ENCODE measurements around the gene TUBGCP3. TPM values are rescaled to one million over a fixed set of nuclear protein-coding genes. Genes with fewer than 3 reads are reported as not detected.

The TUBGCP3 gene
- polyA plus RNA-seq, 1 donor from 2014 or later, result 20.3 TPM

- Histone ChIP-seq H2AFZ (ENCODE audit: low read depth, low read length) (no peak overlapping the region), H3K9ac (ENCODE audit: low read length) (no peak overlapping the region), H3K9me2 (ENCODE audit: insufficient read depth, low read length) (no peaks in the 10 kb centered on the region), H3K9me3 (ENCODE audit: low read length) (peaks cover 5% of the 10 kb centered on the region), H4K20me1 (ENCODE audit: insufficient read depth) (no peaks in the 10 kb centered on the region), H3K27ac (ENCODE audit: low read length) (no peak overlapping the region), H3F3A (ENCODE audit: insufficient read depth, low read length, poor library complexity, severe bottlenecking) (no peaks in the 10 kb centered on the region), H3K79me2 (replicated peaks; ENCODE audit: insufficient read depth, low read length) (no peaks in the 10 kb centered on the region), H3K4me2 (ENCODE audit: low read length) (no peak overlapping the region), H3K36me3 (ENCODE audit: insufficient read depth, low read length) (no peaks in the 10 kb centered on the region), H3K27me3 (ENCODE audit: insufficient read depth, low read depth, low read length) (no peaks in the 10 kb centered on the region), H3K4me3 (ENCODE audit: low read length) (no peak overlapping the region)
- TF ChIP-seq EP300 (conservative IDR thresholded peaks at IDR 0.05; ENCODE audit: poor library complexity, severe bottlenecking), result no peak
- TF ChIP-seq, protein P1, sequence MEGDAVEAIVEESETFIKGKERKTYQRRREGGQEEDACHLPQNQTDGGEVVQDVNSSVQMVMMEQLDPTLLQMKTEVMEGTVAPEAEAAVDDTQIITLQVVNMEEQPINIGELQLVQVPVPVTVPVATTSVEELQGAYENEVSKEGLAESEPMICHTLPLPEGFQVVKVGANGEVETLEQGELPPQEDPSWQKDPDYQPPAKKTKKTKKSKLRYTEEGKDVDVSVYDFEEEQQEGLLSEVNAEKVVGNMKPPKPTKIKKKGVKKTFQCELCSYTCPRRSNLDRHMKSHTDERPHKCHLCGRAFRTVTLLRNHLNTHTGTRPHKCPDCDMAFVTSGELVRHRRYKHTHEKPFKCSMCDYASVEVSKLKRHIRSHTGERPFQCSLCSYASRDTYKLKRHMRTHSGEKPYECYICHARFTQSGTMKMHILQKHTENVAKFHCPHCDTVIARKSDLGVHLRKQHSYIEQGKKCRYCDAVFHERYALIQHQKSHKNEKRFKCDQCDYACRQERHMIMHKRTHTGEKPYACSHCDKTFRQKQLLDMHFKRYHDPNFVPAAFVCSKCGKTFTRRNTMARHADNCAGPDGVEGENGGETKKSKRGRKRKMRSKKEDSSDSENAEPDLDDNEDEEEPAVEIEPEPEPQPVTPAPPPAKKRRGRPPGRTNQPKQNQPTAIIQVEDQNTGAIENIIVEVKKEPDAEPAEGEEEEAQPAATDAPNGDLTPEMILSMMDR (IDR thresholded peaks at IDR 0.05; ENCODE audit: poor library complexity, severe bottlenecking), result no peak
- no peak for TF ChIP-seq MXI1 (conservative IDR thresholded peaks at IDR 0.05; ENCODE audit: poor library complexity, severe bottlenecking)
- no peak for TF ChIP-seq TAF1 (IDR thresholded peaks at IDR 0.05; ENCODE audit: low read depth)
- TF ChIP-seq RAD21 (conservative IDR thresholded peaks at IDR 0.05), result no peak
- TF ChIP-seq POLR2AphosphoS5 (IDR thresholded peaks at IDR 0.05), result no peak
- TF ChIP-seq SMC3 (conservative IDR thresholded peaks at IDR 0.05; ENCODE audit: poor library complexity), result no peak
- TF ChIP-seq EZH2 (IDR thresholded peaks at IDR 0.05; ENCODE audit: borderline replicate concordance, insufficient read depth, low read length, poor library complexity, severe bottlenecking), result no peak
Measured at GRCh38 chr13:112469071-112469745, 118.7 kb downstream of the TUBGCP3 start.

DNA sequence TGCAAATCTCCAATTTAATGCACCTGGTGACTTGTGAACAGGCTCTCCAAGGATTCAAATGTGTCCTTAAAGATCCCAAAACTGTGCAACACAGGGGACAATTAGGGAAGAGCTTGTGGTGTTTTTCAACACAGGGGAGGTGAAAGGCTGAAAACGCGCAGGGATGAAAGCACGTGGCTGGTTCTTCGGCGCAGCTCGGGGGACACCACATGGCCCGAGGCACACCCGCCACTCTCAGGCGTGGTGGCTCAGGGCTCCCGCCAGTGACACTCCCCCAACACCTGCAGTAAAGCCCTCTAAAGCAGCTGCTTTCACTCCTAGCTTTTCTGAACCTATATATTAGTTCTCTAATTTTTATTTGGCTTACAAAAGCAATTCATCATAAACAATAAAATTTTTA lies 119.9 kb downstream of the TUBGCP3 start:
- peaks cover 4% of the 10 kb centered on the region for H3K9me3 ChIP-seq (ENCODE audit: low read length)
- H3F3A ChIP-seq (ENCODE audit: insufficient read depth, low read length, poor library complexity, severe bottlenecking), result no peaks in the 10 kb centered on the region
- no peaks in the 10 kb centered on the region for H4K20me1 ChIP-seq (ENCODE audit: insufficient read depth)
- H3K79me2 ChIP-seq (replicated peaks; ENCODE audit: insufficient read depth, low read length), result no peaks in the 10 kb centered on the region
- H3K4me3 ChIP-seq (ENCODE audit: low read length), result no peak overlapping the region
- no peaks in the 10 kb centered on the region for H3K9me2 ChIP-seq (ENCODE audit: insufficient read depth, low read length)
- no peak overlapping the region for H2AFZ ChIP-seq (ENCODE audit: low read depth, low read length)
- no peak overlapping the region for H3K4me2 ChIP-seq (ENCODE audit: low read length)
- no peaks in the 10 kb centered on the region for H3K36me3 ChIP-seq (ENCODE audit: insufficient read depth, low read length)
- H3K9ac ChIP-seq (ENCODE audit: low read length), result no peak overlapping the region
- no peaks in the 10 kb centered on the region for H3K27me3 ChIP-seq (ENCODE audit: insufficient read depth, low read depth, low read length)
- TF ChIP-seq SMC3 (conservative IDR thresholded peaks at IDR 0.05; ENCODE audit: poor library complexity), result no peak
- TF ChIP-seq TAF1 (IDR thresholded peaks at IDR 0.05; ENCODE audit: low read depth), result no peak
- no peak for TF ChIP-seq EZH2 (IDR thresholded peaks at IDR 0.05; ENCODE audit: borderline replicate concordance, insufficient read depth, low read length, poor library complexity, severe bottlenecking)
- TF ChIP-seq RAD21 (conservative IDR thresholded peaks at IDR 0.05), result no peak
- TF ChIP-seq, protein P1 (IDR thresholded peaks at IDR 0.05; ENCODE audit: poor library complexity, severe bottlenecking), result no peak
- TF ChIP-seq REST (IDR thresholded peaks at IDR 0.05; ENCODE audit: borderline replicate concordance), result no peak
- no peak for TF ChIP-seq POLR2AphosphoS5 (IDR thresholded peaks at IDR 0.05)
- no peak for TF ChIP-seq MXI1 (conservative IDR thresholded peaks at IDR 0.05; ENCODE audit: poor library complexity, severe bottlenecking)
- no peak for TF ChIP-seq EP300 (conservative IDR thresholded peaks at IDR 0.05; ENCODE audit: poor library complexity, severe bottlenecking)
- no peak overlapping the region for H3K27ac ChIP-seq (ENCODE audit: low read length)
